Spleen (tissue), 7 donors: Measurements from ENCODE around the gene NHP2.

Experiments used
- POLR2A ChIP-seq, 3 donors: fragments of 450-650 bp; IDR thresholded peaks; one replicate each; pipeline ENCODE4 v1.5.1; 2017; ENCODE audit warnings: antibody characterized with exemption in 3 of 3, mild to moderate bottlenecking in 1 of 3
- POLR2AphosphoS5 ChIP-seq, 3 donors: sonication (generic); formaldehyde crosslinking; IDR thresholded peaks; one replicate each; pipeline ENCODE4 v1.5.1; 2017; ENCODE audit warnings: antibody characterized with exemption in 3 of 3
- TF ChIP-seq, protein P1 (sequence below), 11 experiments: fragments of 200-600 bp in 7 of 11; fragments of 450-650 bp in 4 of 11; sonication (generic) in 4 of 11; IDR thresholded peaks in 8 of 11; conservative IDR thresholded peaks in 3 of 11; 1 replicate in 7 of 11; 2 replicates in 4 of 11; pipeline versions ENCODE4 v1.4.0 to v1.8.0; 2016 to 2021; ENCODE audit warnings: antibody characterized with exemption in 11 of 11, inconsistent platforms in 4 of 11, mild to moderate bottlenecking in 1 of 11
- donor health status: DM: no; HTN: no; CAD: no; lungs with moderate emphysema.
- donor health status: DM: no; HTN: no; CAD: no.
- donor health status: DM: no; HTN: no; CAD: no.

DNA sequence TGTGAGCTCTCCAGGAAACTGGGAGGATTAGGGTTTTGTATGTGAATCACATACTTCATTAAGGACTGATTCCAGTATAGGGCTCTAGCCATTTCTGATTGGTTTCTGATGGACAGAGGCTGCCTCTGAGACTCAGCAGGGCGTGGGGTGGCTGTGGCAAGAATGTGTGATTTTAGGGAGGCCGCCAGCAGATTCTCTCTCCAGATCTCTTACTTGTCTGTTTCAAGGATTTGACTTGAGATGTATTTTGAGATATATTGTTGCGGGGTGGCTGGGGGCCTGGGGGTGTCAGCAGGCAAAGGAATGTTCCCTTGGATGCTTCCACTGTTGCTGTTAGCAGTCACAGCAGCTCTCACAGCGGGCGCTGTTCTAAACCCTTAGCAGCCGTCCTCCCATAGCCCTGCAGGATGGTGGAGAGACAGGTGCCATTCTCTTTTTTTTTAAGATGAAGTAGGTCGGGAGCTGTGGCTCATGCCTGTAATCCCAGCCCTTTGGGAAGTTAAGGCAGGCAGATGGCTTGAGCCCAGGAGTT lies 42.7 kb upstream of the NHP2 start:
- TF ChIP-seq, protein P1, sequence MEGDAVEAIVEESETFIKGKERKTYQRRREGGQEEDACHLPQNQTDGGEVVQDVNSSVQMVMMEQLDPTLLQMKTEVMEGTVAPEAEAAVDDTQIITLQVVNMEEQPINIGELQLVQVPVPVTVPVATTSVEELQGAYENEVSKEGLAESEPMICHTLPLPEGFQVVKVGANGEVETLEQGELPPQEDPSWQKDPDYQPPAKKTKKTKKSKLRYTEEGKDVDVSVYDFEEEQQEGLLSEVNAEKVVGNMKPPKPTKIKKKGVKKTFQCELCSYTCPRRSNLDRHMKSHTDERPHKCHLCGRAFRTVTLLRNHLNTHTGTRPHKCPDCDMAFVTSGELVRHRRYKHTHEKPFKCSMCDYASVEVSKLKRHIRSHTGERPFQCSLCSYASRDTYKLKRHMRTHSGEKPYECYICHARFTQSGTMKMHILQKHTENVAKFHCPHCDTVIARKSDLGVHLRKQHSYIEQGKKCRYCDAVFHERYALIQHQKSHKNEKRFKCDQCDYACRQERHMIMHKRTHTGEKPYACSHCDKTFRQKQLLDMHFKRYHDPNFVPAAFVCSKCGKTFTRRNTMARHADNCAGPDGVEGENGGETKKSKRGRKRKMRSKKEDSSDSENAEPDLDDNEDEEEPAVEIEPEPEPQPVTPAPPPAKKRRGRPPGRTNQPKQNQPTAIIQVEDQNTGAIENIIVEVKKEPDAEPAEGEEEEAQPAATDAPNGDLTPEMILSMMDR (IDR thresholded peaks at IDR 0.05 in 8 of 11, conservative IDR thresholded peaks at IDR 0.05 in 3 of 11) = no peak
- no peak for TF ChIP-seq POLR2A (IDR thresholded peaks at IDR 0.05)
- TF ChIP-seq POLR2AphosphoS5 (IDR thresholded peaks at IDR 0.05) = no peak
